GM21515 (cell line): ENCODE measurements around the gene CABP1.
A peak's percentile ranks its signal among the peaks of the same experiment; 100 is the strongest.

ENCODE experiments used
- ATAC-seq: cut with Tn5 transposase; IDR thresholded peaks from one replicate; pipeline ENCODE4 v1.9.1; 2021; ENCODE audit not compliant: unreplicated experiment

CABP1 gene

DNA sequence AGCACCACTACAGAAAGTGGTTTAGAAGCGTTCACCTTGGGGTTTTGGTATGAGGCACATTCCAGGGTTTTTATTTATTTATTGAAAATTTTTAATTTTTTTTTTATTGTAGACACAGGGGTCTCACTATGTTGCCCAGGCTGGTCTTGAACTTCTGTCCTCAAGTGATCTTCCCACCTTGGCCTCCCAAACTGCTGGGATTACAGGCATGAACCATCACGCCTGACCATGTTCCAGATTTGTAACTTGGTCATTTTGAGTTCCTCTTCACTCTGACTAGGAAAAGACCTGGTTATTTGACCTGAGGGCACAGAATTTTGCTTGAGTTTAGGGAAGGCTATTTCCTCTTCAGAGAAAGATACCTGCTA lies 49.6 kb downstream of the CABP1 start:
- ATAC-seq, result no peak

GRCh38 chr12:120690978-120691377 lies 50.6 kb downstream of the CABP1 start:
- no peak for ATAC-seq

GRCh38 chr12:120692524-120693033 lies 52.2 kb downstream of the CABP1 start:
- ATAC-seq, result no peak

GRCh38 chr12:120693848-120694247 lies 53.4 kb downstream of the CABP1 start:
- ATAC-seq, result no peak

GRCh38 chr12:120696626-120697025 lies 56.2 kb downstream of the CABP1 start:
- ATAC-seq, result no peak

- ATAC-seq, result no peak
Observed at GRCh38 chr12:120697344-120697743, 56.9 kb downstream of the CABP1 start.

DNA sequence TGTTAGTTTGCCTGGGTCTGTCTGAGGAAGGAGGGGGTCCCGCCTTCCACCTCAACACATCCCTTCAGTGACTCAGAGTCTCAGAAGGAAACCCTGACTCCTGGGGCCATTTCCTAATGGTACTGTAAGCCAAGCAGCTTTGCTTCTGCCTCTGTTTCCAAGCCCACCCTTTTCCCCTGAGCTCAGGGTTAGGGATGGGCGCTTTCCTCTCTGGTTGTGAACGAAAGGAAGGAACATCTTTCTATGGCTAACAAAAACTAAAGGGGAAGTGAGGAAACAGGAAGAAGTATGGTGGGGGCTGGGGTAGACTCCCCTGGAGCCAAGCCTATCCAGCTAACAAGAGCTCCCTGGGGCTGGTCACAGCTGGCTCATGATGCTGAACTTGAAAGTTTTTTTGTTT lies 58.2 kb downstream of the CABP1 start:
- ATAC-seq, result no peak

GRCh38 chr12:120699553-120699952 lies 59.1 kb downstream of the CABP1 start:
- no peak for ATAC-seq

DNA sequence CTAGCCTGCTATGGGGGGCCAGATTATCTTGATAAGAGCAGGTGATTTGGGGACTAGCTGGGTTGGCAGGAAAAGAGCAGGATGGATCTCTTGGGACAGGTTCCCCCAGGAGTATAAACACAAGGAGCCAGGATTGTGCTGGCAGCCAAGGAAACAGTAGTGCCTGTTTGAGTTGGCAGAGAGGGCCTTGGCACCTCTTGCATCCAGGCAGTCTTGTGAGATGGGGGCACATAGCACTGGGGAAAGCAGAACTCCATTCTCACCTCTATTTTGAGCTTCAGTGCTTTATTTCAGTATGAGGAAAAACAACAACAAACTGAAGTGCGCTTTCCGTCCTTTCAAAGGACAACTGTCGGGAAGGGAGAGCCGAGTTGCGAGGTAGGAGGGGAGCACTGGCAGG lies 60.5 kb downstream of the CABP1 start:
- no peak for ATAC-seq

DNA sequence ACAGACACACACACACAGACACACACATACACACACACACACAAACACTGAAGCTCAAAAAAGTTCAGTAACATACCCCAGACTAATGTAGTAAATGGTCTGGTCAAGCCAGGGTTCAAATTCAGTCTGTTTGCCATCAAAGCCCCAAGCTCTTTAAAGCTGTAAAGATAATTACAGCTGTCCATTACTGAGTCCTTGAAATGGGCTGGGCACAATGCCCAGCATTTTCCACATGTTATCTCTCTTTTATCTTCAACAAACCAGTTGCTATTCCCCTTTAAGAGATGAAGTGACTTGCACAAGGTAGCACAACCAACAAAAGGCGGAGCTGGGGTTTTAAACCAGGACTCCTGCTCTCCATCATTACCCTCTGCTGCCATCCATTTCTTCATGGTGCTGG lies 62.2 kb downstream of the CABP1 start:
- ATAC-seq, result no peak

DNA sequence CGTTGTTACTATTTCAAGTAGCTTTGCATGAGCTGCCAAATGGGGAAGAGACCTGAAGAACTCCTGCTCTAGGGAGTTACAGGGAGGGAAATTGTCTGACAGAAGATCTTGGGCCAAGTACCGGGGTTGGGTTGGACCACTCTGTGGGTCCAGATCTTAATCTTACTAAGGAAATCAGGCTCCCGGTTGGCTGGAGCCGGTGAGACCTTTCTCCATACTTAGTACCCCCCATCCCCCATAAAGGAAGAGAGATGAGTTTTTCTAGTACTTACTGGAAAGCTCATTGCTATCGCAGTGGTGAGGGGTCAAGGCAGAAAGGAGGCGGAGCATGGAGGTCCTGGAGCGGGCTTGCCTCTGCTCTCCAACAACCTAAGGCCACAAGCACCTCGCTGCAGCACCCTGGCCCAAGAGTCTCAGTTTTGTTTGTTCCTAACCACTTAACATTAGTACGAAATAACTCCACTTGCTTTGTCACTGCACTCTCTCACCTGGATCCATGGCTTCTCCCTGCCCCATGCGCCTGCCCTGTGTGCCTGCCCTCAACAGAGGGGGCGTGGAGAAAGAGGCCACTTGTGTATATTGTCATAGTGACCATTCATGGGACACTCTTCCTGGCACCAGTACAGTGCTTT lies 63.0 kb downstream of the CABP1 start:
- no peak for ATAC-seq

DNA sequence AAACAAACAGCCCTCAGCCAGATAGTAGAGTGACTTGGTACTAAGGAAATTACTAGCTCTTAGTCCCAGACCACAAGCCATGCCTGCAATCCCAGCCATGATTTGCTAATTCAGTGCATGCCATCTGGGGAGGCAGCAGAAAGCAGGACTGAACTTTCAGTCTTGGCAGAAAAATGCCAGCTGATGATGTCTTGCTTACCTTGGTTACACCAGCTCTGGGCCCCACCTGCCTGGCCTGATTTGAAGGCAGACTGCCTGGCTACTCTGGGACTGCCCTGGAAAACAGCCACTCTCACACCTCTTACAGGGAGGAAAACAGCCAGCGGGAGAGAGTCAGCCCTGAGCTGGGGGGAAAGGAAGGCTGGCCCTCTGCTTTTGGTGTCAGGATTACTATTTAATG lies 65.2 kb downstream of the CABP1 start:
- ATAC-seq, result no peak

- ATAC-seq, result no peak
Observed at GRCh38 chr12:120706029-120706428, 65.6 kb downstream of the CABP1 start.

DNA sequence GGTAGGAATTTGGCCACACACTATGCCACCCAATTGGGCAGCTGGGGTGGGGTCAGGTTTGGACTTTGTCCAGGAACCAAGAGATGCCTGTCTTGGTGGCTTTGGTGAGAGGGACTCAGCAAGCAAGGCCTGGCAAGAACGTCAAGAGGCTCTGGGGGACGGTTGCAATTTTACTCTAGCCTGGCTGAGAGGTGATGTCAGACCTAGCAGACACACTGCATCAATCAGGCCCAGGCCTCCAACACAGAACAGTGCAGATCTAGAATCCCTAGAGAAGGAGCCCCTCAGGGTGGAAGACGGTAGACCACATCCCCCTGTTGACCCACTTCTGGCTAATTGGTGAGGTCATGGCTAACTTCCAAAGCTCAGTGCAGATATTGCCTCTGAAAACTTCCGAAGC lies 68.2 kb downstream of the CABP1 start:
- ATAC-seq, result no peak

- peak; percentile 68 for ATAC-seq
Observed at GRCh38 chr12:120710031-120710804, 69.8 kb downstream of the CABP1 start, which contains the start of gene UNC119B. TSS of gene UNC119B (plus strand) at chr12:120710458. CDS start at chr12:120710475, 17 bp downstream.

GRCh38 chr12:120710805-120711296 lies 70.4 kb downstream of the CABP1 start:
- ATAC-seq, result peak; percentile 24

DNA sequence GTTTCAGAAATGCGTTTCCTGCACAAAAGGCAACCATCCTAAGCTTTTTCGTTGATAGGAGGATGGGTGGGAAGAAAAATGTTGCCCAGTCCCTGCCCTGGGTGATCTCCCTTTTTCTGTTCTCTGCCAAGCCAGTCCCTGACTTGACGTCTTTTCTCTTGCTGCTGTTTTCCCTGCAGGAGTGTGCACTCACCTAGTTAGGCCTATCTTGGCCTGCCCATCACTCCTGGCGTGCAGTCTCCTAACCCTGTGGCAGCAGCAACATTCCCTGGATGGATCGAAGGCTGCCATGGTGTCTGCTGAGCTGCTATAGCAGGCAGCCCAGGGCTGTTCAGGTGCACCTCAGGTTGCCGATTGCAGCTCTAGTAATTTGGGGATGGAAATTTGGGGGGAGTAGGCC lies 71.0 kb downstream of the CABP1 start:
- ATAC-seq, result no peak

DNA sequence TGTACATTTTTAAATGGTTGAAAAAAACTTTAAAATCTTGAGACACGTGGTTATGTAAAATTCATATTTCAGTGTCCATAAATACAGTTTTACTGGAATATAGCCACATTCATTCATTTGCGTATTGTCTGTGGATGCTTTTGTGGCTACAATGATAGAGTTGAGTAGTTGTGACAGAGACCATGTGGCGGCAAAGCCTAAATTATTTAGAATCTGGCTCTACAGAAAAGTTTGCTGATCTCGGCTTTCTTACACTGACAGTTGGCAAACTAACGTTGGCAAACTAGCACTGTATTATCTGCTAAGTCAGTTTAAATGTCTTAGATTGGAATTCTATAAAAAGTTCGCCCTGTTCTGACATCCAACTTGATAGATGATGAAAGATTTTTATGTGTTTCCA lies 72.2 kb downstream of the CABP1 start:
- no peak for ATAC-seq

DNA sequence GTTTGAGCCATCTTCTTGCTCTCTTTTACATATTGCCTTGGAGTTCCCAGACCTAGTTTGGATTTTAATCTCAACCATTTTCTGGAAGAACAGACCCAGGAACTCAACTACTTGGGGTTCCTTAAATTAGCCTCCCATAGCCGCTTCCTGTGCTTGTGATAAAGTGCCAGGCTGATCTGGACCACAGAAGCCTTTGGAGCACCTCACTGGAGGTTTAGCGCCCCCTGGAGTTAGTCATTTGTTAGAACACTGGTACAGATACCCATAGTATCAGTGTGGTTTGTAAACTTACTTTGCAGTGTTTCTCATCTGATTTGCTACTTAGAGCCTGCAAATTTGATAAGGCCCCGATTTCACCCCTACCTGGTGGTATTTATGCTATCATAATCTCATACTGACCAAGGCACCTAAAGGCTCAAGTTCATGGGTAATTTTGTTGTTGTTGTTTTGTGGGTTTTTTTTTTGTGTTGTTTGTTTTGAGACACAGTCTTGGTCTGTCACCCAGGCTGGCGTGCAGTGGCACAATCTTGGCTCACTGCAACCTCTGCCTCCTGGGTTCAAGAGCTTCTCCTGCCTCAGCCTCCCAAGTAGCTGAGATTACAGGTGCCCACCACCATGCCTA lies 73.5 kb downstream of the CABP1 start:
- no peak for ATAC-seq
